ENCODE data around the gene PARP14.
"Not testable (repeated sequence)": the region's sequence is repeated elsewhere in the genome, so short reads cannot be mapped to it uniquely, and the experiment has no call there.

PARP14 gene, protein sequence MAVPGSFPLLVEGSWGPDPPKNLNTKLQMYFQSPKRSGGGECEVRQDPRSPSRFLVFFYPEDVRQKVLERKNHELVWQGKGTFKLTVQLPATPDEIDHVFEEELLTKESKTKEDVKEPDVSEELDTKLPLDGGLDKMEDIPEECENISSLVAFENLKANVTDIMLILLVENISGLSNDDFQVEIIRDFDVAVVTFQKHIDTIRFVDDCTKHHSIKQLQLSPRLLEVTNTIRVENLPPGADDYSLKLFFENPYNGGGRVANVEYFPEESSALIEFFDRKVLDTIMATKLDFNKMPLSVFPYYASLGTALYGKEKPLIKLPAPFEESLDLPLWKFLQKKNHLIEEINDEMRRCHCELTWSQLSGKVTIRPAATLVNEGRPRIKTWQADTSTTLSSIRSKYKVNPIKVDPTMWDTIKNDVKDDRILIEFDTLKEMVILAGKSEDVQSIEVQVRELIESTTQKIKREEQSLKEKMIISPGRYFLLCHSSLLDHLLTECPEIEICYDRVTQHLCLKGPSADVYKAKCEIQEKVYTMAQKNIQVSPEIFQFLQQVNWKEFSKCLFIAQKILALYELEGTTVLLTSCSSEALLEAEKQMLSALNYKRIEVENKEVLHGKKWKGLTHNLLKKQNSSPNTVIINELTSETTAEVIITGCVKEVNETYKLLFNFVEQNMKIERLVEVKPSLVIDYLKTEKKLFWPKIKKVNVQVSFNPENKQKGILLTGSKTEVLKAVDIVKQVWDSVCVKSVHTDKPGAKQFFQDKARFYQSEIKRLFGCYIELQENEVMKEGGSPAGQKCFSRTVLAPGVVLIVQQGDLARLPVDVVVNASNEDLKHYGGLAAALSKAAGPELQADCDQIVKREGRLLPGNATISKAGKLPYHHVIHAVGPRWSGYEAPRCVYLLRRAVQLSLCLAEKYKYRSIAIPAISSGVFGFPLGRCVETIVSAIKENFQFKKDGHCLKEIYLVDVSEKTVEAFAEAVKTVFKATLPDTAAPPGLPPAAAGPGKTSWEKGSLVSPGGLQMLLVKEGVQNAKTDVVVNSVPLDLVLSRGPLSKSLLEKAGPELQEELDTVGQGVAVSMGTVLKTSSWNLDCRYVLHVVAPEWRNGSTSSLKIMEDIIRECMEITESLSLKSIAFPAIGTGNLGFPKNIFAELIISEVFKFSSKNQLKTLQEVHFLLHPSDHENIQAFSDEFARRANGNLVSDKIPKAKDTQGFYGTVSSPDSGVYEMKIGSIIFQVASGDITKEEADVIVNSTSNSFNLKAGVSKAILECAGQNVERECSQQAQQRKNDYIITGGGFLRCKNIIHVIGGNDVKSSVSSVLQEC (N-terminal part only)

DNA sequence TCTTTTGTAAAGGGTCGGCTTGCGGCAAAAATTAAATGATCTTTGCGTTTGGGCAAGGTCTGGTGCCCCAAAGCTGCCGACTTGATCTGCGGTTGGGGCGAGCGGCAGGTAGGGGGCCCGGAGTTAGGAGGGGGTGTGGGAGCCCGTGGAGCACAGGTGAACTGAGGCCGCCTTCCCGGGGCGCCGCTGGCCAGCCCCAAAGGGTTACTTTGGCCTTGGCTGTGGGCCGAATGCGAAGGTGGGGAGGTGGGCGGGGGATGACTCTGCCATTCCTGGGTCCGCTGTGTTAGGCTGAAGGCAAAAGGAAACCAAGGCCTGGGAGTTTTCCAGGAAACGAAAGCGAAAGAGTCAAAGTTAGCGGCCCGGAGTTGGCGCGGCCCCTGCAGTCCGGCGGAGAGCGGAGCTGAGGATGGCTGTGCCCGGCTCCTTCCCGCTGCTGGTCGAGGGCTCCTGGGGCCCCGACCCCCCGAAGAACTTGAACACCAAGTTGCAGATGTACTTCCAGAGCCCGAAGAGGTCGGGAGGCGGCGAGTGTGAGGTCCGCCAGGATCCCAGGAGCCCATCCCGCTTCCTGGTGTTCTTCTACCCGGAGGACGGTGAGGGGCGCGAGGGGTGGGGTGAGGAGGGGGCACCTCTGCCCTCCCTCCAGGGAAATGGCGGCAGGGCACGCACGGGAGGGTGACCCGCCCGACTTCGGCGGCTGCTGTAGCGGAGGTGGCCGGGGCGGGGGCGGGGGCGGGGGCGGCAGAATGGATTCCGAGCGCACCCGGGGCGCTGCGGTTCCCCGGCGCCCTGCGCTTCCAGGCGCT, at the start of gene PARP14:
Gene PARP14 (plus strand): TSS at position 365 of the 809 bp plus-strand sequence. CDS start 45 bp downstream, at position 410.
- no peaks in the 10 kb centered on the region for H3K9me3 Mint-ChIP-seq
- peaks cover 28% of the 10 kb centered on the region for H3K36me3 Mint-ChIP-seq (ENCODE audit: low read depth)
- peak within 1 kb of the TSS; percentile 90 for H3K4me3 Mint-ChIP-seq
- DNase-seq = peak; percentile 79
- no peaks in the 10 kb centered on the region for H3K27me3 Mint-ChIP-seq
- H3K4me1 Mint-ChIP-seq (ENCODE audit: low read depth) = peaks cover 59% of the 10 kb centered on the region
- H3K27ac Mint-ChIP-seq = peak within 1 kb of the TSS; percentile 99

DNA sequence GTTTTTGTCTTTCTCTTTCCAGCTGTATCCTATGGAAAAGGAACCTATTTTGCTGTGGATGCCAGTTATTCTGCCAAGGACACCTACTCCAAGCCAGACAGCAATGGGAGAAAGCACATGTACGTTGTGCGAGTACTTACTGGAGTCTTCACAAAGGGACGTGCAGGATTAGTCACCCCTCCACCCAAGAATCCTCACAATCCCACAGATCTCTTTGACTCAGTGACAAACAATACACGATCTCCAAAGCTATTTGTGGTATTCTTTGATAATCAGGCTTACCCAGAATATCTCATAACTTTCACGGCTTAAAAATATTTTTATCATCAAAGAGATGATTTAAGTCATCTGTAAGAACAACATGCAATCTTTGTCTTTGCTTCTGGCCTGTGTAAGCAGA, 44.9 kb upstream of the PARP14 start:
- Mint-ChIP-seq H3K4me1 (ENCODE audit: low read depth) (no peaks in the 10 kb centered on the region), H3K36me3 (ENCODE audit: low read depth) (peaks cover 26% of the 10 kb centered on the region), H3K27me3 (no peaks in the 10 kb centered on the region), H3K27ac (no peak overlapping the region), H3K9me3 (no peaks in the 10 kb centered on the region), H3K4me3 (no peak overlapping the region)
- DNase-seq = no peak

DNA sequence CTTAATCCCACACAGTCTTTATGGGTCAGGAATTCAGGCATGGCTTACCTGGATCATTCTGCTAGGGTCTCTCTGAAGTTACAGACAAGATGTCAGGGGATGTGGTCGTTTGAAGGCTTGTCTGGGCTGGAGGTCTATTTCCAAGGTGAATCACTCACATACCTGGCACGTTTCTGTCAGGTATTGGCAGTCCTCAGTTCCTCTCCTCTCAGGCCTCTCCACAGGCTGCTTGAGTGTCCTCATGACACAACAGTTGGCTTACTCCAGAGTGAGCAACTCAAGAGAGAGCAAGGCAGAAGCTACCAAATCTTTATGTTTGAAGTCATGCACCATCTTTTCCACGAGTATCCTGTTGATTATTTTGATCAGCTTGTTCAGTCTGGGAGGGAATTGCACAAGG, 43.9 kb upstream of the PARP14 start:
- H3K4me1 Mint-ChIP-seq (ENCODE audit: low read depth) = no peaks in the 10 kb centered on the region
- no peaks in the 10 kb centered on the region for H3K27me3 Mint-ChIP-seq
- DNase-seq = no peak
- H3K9me3 Mint-ChIP-seq = no peaks in the 10 kb centered on the region
- no peak overlapping the region for H3K4me3 Mint-ChIP-seq
- H3K27ac Mint-ChIP-seq = no peak overlapping the region
- peaks cover 26% of the 10 kb centered on the region for H3K36me3 Mint-ChIP-seq (ENCODE audit: low read depth)

DNA sequence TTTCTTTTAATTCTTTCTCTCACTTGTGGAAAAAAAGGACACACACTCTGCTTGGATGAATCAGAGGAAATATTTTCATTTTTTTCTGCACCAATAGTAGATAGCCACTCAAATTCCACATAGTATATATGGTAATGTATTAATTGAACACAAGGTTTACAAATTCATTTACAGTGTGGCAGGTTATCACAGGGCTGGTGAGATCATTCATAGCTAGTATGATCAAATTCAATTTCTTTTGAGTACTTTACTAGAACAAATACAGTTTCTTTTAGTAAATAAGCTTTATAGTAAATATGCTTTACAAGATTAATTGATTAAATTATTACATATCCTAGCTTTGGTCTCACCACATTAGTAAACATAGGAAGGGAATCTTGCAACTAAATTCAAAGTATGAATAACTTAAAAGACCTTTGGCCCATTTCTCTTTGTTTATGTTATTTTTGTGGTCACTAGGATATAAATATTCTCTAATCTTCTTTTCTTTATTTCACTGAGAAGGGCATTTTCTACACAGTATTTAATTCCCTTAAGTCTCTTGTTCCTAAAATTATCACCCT, 40.1 kb upstream of the PARP14 start:
- H3K27ac Mint-ChIP-seq = no peak overlapping the region

DNA sequence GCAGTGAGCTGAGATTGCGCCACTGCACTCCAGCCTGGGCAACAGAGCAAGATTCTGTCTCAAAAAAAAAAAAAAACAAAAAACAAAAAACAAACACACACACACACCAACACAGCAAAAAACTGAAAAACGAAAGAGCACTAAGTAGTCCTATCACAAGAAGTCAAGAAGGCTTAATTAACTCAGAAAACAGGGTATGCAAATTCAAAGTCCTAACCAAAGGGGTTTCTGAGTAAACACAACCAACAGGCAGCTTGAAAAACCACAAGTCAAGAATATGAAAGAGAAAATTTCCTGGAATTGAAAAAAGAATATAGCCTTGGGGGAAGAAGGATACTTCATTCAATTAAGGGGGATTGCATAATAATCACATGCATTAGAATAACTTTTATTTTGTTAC, 37.7 kb upstream of the PARP14 start:
- H3K27me3 Mint-ChIP-seq = no peaks in the 10 kb centered on the region
- no peak overlapping the region for H3K27ac Mint-ChIP-seq
- no peak overlapping the region for H3K4me3 Mint-ChIP-seq
- H3K36me3 Mint-ChIP-seq (ENCODE audit: low read depth) = peaks cover 3% of the 10 kb centered on the region
- peaks cover 9% of the 10 kb centered on the region for H3K4me1 Mint-ChIP-seq (ENCODE audit: low read depth)
- no peak for DNase-seq
- no peaks in the 10 kb centered on the region for H3K9me3 Mint-ChIP-seq

More for the DNA sequence above, 40.1 kb upstream of the PARP14 start:
- Mint-ChIP-seq H3K9me3 (no peaks in the 10 kb centered on the region), H3K27me3 (no peaks in the 10 kb centered on the region), H3K4me3 (no peak overlapping the region), H3K36me3 (ENCODE audit: low read depth) (peaks cover 20% of the 10 kb centered on the region), H3K4me1 (ENCODE audit: low read depth) (peaks cover 9% of the 10 kb centered on the region)
- no peak for DNase-seq

DNA sequence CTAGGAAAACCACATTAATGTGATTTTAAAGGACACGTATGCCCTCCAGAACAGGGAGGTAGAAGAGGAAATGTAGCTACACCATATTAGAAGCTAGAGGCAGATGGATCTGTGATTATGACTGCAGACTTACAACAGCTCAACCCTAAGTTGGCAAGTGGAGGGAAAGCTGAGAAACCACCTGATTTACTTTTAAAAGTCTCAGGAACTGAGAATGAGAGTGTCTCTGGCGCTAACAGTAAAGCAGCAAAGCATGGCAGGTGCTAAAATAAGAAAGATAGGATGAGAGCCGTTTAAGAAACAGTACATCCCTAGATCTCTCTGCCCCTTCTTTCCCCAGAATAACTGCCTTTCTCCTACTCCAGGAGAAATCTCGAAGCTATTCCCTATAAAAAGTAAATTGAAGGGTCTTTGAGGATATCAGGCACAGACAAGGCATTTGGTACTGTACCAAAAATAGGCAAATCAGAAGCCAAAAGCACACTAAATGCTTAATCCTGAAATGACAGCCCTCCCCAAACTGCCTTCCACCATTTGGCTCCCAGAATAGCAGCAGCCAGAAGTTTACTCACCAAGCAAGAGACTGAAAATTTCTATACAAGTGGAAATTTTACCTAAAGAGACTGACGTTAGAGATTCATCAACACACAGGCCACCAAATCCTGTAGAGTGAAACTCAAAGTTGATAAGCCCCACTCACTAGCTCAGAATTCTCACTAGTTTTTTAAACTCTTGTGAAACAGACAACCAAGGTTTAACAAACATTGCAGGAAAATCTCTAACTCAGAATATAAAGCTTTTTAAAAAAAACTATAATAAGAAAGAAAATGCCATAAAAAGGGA, 34.3 kb upstream of the PARP14 start:
- Mint-ChIP-seq H3K4me3 (no peak overlapping the region), H3K9me3 (no peaks in the 10 kb centered on the region)
- DNase-seq = no peak

DNA sequence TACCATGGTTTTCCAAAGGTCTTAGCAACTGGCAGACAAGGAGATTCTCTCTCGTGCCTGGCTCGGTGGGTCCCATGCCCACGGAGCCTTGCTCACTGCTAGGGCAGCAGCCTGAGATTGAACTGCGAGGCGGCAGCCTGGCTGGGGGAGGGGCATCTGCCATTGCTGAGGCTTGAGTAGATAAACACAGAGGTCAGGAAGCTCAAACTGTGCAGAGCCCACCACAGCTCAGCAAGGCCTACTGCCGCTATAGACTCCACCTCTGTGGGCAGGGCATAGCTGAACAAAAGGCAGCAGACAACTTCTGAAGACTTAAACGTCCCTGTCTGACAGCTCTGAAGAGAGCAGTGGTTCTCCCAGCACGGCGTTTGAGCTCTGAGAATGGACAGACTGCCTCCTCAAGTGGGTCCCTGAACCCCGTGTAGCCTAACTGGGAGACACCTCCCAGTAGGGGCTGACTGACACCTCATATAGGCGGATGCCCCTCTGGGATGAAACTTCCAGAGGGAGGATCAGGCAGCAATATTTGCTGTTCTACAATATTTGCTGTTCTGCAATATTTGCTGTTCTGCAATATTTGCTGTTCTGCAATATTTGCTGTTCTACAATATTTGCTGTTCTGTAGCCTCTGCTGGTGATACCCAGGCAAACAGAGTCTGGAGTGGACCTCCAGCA, 29.3 kb upstream of the PARP14 start:
- H3K4me1 Mint-ChIP-seq (ENCODE audit: low read depth); H3K4me3 Mint-ChIP-seq; H3K36me3 Mint-ChIP-seq (ENCODE audit: low read depth); H3K27me3 Mint-ChIP-seq; DNase-seq; H3K9me3 Mint-ChIP-seq; H3K27ac Mint-ChIP-seq: not testable (repeated sequence)

More for the DNA sequence above, 34.3 kb upstream of the PARP14 start:
- Mint-ChIP-seq H3K36me3 (ENCODE audit: low read depth) (no peaks in the 10 kb centered on the region), H3K27ac (no peak overlapping the region), H3K27me3 (peaks cover 6% of the 10 kb centered on the region), H3K4me1 (ENCODE audit: low read depth) (peaks cover 9% of the 10 kb centered on the region)

DNA sequence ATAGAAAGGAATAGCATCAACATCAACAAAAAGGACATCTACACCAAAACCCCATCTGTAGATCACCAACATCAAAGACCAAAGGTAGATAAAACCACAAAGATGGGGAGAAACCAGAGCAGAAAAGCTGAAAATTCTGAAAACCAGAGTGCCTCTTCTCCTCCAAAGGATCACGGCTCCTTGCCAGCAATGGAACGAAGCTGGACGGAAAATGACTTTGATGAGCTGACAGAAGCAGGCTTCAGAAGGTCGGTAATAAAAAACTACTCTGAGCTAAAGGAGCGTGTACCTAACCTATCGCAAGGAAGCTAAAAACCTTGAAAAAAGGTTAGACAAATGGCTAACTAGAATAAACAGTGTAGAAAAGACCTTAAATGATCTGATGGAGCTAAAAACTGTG, 28.7 kb upstream of the PARP14 start:
- H3K9me3 Mint-ChIP-seq; H3K4me3 Mint-ChIP-seq; H3K27ac Mint-ChIP-seq; H3K36me3 Mint-ChIP-seq (ENCODE audit: low read depth); H3K4me1 Mint-ChIP-seq (ENCODE audit: low read depth); DNase-seq; H3K27me3 Mint-ChIP-seq: not testable (repeated sequence)

DNA sequence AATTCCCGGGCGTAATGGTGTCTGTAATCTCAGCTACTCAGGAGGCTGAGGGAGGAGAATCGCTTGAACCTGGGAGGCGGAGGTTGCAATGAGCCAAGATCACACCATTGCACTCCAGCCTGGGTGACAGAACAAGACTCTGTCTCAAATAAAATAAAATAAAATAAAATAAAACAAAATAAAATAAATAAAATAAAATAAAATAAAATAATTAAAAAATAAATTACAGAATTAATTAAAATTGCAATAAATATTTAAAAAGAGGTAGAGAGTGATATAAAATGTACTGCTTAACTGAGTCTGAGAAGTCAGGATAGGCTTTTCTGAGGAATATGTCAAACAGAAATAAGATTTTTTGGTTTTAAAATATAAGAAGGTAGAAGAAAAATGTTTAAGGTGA, 22.3 kb upstream of the PARP14 start:
- DNase-seq; H3K27me3 Mint-ChIP-seq; H3K9me3 Mint-ChIP-seq; H3K27ac Mint-ChIP-seq; H3K4me3 Mint-ChIP-seq; H3K36me3 Mint-ChIP-seq (ENCODE audit: low read depth): not testable (repeated sequence)
- H3K4me1 Mint-ChIP-seq (ENCODE audit: low read depth) = peaks cover 10% of the 10 kb centered on the region

DNA sequence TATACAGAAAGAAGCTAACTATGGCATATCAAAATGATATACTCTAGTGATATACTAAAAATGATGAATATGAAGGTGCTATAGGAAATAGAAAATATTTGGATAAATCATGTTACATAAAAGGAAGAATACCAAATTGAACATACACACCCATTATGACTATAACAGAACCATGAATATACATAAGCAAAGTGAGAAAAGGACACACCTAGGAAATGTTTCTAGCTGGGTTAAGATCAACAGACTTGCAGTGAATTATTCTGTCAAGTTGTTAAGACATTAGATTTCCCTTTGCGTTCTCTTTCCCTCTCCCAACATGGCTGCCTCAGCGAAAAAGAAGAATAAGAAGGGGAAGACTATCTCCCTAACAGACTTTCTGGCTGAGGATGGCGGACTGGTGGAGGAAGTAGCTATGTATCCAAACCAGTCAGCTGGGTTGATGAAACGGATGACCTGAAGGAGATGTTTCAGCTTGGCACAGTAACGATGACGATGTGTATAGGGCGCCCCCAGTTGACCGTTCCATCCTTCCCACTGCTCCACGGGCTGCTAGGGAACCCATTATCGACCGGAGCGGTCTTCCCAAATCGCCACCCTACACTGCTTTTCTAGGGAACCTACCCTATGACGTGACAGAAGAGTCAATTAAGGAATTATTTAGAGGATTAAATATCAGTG, 20.2 kb upstream of the PARP14 start:
- peaks cover 10% of the 10 kb centered on the region for H3K4me1 Mint-ChIP-seq (ENCODE audit: low read depth)
- H3K36me3 Mint-ChIP-seq (ENCODE audit: low read depth) = no peaks in the 10 kb centered on the region
- peaks cover 7% of the 10 kb centered on the region for H3K27me3 Mint-ChIP-seq
- peaks cover 7% of the 10 kb centered on the region for H3K9me3 Mint-ChIP-seq
- no peak overlapping the region for H3K4me3 Mint-ChIP-seq
- no peak overlapping the region for H3K27ac Mint-ChIP-seq
- no peak for DNase-seq

DNA sequence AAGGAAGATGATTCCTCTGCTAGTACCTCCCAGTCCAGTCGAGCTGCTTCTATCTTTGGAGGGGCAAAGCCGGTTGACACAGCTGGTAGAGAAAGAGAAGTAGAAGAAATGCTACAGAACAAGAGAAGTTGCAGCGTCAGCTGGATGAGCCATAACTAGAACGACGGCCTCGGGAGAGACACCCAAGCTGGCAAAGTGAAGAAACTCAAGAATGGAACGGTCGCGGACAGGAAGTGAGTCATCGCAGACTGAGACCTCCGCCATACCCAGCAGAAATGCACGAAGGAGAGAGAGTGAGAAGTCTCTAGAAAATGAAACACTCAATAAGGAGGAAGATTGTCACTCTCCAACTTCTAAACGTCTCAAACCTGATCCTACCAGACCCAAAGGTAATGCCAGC, 19.0 kb upstream of the PARP14 start:
- Mint-ChIP-seq H3K27ac (no peak overlapping the region), H3K9me3 (peaks cover 7% of the 10 kb centered on the region), H3K4me3 (no peak overlapping the region), H3K36me3 (ENCODE audit: low read depth) (no peaks in the 10 kb centered on the region), H3K4me1 (ENCODE audit: low read depth) (peaks cover 10% of the 10 kb centered on the region), H3K27me3 (peaks cover 7% of the 10 kb centered on the region)
- no peak for DNase-seq

DNA sequence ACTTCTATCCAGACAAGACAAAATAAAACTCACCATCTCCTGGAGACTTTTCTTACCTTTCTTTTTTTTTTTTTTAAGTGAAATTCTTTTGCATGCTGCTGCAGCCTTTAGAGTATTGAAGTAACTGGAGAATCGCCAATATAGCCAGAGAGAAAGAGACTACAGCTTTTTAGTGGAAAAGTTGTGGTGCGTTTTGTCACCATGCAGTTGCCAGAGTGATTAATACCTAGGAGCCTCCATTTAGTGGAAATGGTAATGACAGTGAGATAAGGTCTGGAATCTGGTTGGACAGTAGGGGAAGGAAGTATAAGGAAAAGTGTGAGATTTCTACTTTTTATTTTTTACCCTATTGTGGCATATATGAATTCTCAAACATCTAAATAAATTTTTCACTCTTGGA, 18.1 kb upstream of the PARP14 start:
- Mint-ChIP-seq H3K27me3 (peaks cover 4% of the 10 kb centered on the region), H3K4me1 (ENCODE audit: low read depth) (peaks cover 10% of the 10 kb centered on the region), H3K27ac (no peak overlapping the region), H3K9me3 (peaks cover 7% of the 10 kb centered on the region), H3K36me3 (ENCODE audit: low read depth) (no peaks in the 10 kb centered on the region), H3K4me3 (no peak overlapping the region)
- no peak for DNase-seq

All from activated T-cell treated with anti-CD3 and anti-CD28 coated beads, Interleukin-2, amount 50 U/mL, for 24 hours (primary cell).